22Rv1 (cell line): ENCODE results near the gene OR13G1.
"Not testable (repeated sequence)": the region's sequence is repeated elsewhere in the genome, so short reads cannot be mapped to it uniquely, and the experiment has no call there.

Experiments
- H3K27ac ChIP-seq: fragments of 450-650 bp; 2 replicates; pipeline ENCODE4 v1.5.1; 2017
- CTCF ChIP-seq: fragments of 450-650 bp; IDR thresholded peaks from 2 replicates; pipeline ENCODE4 v1.5.1; 2017; ENCODE audit warnings: mild to moderate bottlenecking
- ZFX ChIP-seq: fragments of 450-650 bp; IDR thresholded peaks from 2 replicates; pipeline ENCODE4 v1.6.1; 2017; ENCODE audit warnings: antibody characterized with exemption, borderline replicate concordance

Gene OR13G1

GRCh38 chr1:247679639-247680038, at the start of gene OR13G1:
Gene OR13G1, minus strand, starts transcription at chr1:247679739. Its CDS starts 6,698 bp downstream, at chr1:247673041.
- no peak within 1 kb of the TSS for H3K27ac ChIP-seq
- TF ChIP-seq CTCF: no peak
- no peak for TF ChIP-seq ZFX

GRCh38 chr1:247721222-247721621, 41.7 kb upstream of the OR13G1 start:
- TF ChIP-seq ZFX: no peak
- TF ChIP-seq CTCF: no peak
- H3K27ac ChIP-seq: no peak overlapping the region

GRCh38 chr1:247716546-247716945, 37.0 kb upstream of the OR13G1 start, which contains the start of gene OR6F1:
Gene OR6F1, minus strand, starts transcription at chr1:247716646. Its CDS starts 3,891 bp downstream, at chr1:247712755.
- TF ChIP-seq CTCF: no peak
- TF ChIP-seq ZFX: no peak
- no peak within 1 kb of the TSS for H3K27ac ChIP-seq

- no peak for TF ChIP-seq CTCF
- TF ChIP-seq ZFX: no peak
- no peak overlapping the region for H3K27ac ChIP-seq
Measured at GRCh38 chr1:247713753-247714152, 34.2 kb upstream of the OR13G1 start.

- not testable (repeated sequence) for H3K27ac ChIP-seq
Measured at GRCh38 chr1:247710681-247711080, 31.1 kb upstream of the OR13G1 start.

- no peak overlapping the region for H3K27ac ChIP-seq
- TF ChIP-seq ZFX: no peak
- no peak for TF ChIP-seq CTCF
Measured at GRCh38 chr1:247701338-247701737, 21.8 kb upstream of the OR13G1 start.

- no peak overlapping the region for H3K27ac ChIP-seq
- TF ChIP-seq CTCF (peak; percentile 95), ZFX (no peak)
Measured at GRCh38 chr1:247681288-247681897, 1.9 kb upstream of the OR13G1 start.

- TF ChIP-seq ZFX: no peak
- no peak for TF ChIP-seq CTCF
- H3K27ac ChIP-seq: no peak overlapping the region
Measured at GRCh38 chr1:247680171-247680570, 632 bp upstream of the OR13G1 start.
